ENCODE measurements around the gene KMT5B. TPM values are rescaled to one million over a fixed set of nuclear protein-coding genes. Genes with fewer than 3 reads are reported as not detected.

Gene KMT5B
- total and polyA plus RNA-seq, 2 of the 13 experiments (the other 11 are each of a cell fraction or from before 2014, with no cell fraction given) = 17.6 to 23.7 TPM

- DNase-seq (ENCODE audit: low spot score) (peak; percentile 90), FAIRE-seq (no peak), ATAC-seq (peak; percentile 84)
- ChIA-PET POLR2A (interaction anchor here (0.7 to 7.6 kb wide), 14 partner anchors 10 to 171 kb away, joined by 3 to 196 read pairs (median 10); partner anchors contain the start of genes ALDH3B1 and TCIRG1), CTCF (ENCODE audit: low intra/inter-chr PET ratio, low total read pairs) (no interaction called here)
- Histone ChIP-seq H3K4me1 (ENCODE audit: insufficient read depth, low read length) (peaks cover 67% of the 10 kb centered on the region), H3K9me3 (ENCODE audit: low read length) (peaks cover 12% of the 10 kb centered on the region; the same call in 1 of the 2 replicates), H3K9ac (ENCODE audit: insufficient read depth, low read depth, low read length) (peak overlapping the region; percentile 84), H3K79me2 (ENCODE audit: insufficient read depth, low read length) (peaks cover 3% of the 10 kb centered on the region), H3K4me3 (replicated peaks in 1 of 3; ENCODE audit: insufficient read depth in 1 of 3, low read depth in 2 of 3, low read length in 3 of 3) (peak overlapping the region; percentile 59 to 78 (median 62)), H3K4me2 (ENCODE audit: low read depth, low read length) (peak overlapping the region; percentile 99), H3K27me3 (ENCODE audit: control insufficient read depth in 1 of 2, insufficient read depth in 2 of 2, low read length in 2 of 2) (no peaks in the 10 kb centered on the region), H2AFZ (ENCODE audit: low read length) (no peak overlapping the region), H3K27ac (ENCODE audit: extremely low read length, insufficient read depth, low read length) (peak overlapping the region; percentile 99), H4K20me1 (ENCODE audit: insufficient read depth, low read length) (no peaks in the 10 kb centered on the region), H3K36me3 (replicated peaks in 1 of 2; ENCODE audit: control insufficient read depth in 1 of 2, insufficient read depth in 2 of 2, low read length in 2 of 2) (no peaks in the 10 kb centered on the region)
- WGBS (ENCODE audit: low lambda C conversion rate) = 3% methylated on average over 4 of the region's 48 CpGs
- BruUV-seq (replicated peaks) = TSS peak; percentile 85
- intact Hi-C loops (cut with micrococcal nuclease; ENCODE audit: unreplicated experiment) = loop anchor here (2.0 kb wide), 1 partner anchor 19 kb away; no protein-coding TSS in a partner anchor
- in situ Hi-C loops (cut with HindIII; ENCODE audit: extremely low pct_ligation_motif_present, low pct_unique_long_range_greater_than_20kb) = no loop called here
- TF ChIP-seq MAX (IDR thresholded peaks at IDR 0.05) (peak; percentile 54), ZNF768 (CRISPR knock-in tag; IDR thresholded peaks at IDR 0.05) (peak; percentile 52; the same call in 1 of the 2 replicates), RFXAP (CRISPR knock-in tag; IDR thresholded peaks at IDR 0.05; ENCODE audit: borderline replicate concordance) (peak; percentile 3; the same call in 1 of the 2 replicates), TFDP1 (CRISPR knock-in tag; IDR thresholded peaks at IDR 0.05; ENCODE audit: borderline replicate concordance) (0 out of 2 replicates have a peak, but pooled peaks have one; percentile 16), REPIN1 (CRISPR knock-in tag; IDR thresholded peaks at IDR 0.05; ENCODE audit: borderline replicate concordance, low read depth) (peak; percentile 4; the same call in 1 of the 2 replicates), CCAR2 (optimal IDR thresholded peaks at IDR 0.05; ENCODE audit: low read depth, low read length) (no peak), GMEB2 (CRISPR knock-in tag; IDR thresholded peaks at IDR 0.05; ENCODE audit: low read depth) (no peak), ERF (CRISPR knock-in tag; IDR thresholded peaks at IDR 0.05) (peak; percentile 42), ZFP91 (CRISPR knock-in tag; IDR thresholded peaks at IDR 0.05; ENCODE audit: borderline replicate concordance) (peak; percentile 40; the same call in 1 of the 2 replicates), CHCHD3 (CRISPR knock-in tag; IDR thresholded peaks at IDR 0.05) (0 out of 2 replicates have a peak, but pooled peaks have one; percentile 39)
- TF ChIP-seq, protein P1, sequence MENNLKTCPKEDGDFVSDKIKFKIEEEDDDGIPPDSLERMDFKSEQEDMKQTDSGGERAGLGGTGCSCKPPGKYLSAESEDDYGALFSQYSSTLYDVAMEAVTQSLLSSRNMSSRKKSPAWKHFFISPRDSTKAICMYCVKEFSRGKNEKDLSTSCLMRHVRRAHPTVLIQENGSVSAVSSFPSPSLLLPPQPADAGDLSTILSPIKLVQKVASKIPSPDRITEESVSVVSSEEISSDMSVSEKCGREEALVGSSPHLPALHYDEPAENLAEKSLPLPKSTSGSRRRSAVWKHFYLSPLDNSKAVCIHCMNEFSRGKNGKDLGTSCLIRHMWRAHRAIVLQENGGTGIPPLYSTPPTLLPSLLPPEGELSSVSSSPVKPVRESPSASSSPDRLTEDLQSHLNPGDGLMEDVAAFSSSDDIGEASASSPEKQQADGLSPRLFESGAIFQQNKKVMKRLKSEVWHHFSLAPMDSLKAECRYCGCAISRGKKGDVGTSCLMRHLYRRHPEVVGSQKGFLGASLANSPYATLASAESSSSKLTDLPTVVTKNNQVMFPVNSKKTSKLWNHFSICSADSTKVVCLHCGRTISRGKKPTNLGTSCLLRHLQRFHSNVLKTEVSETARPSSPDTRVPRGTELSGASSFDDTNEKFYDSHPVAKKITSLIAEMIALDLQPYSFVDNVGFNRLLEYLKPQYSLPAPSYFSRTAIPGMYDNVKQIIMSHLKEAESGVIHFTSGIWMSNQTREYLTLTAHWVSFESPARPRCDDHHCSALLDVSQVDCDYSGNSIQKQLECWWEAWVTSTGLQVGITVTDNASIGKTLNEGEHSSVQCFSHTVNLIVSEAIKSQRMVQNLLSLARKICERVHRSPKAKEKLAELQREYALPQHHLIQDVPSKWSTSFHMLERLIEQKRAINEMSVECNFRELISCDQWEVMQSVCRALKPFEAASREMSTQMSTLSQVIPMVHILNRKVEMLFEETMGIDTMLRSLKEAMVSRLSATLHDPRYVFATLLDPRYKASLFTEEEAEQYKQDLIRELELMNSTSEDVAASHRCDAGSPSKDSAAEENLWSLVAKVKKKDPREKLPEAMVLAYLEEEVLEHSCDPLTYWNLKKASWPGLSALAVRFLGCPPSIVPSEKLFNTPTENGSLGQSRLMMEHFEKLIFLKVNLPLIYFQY (CRISPR knock-in tag; IDR thresholded peaks at IDR 0.05; ENCODE audit: borderline replicate concordance) = 0 out of 2 replicates have a peak, but pooled peaks have one; percentile 24
Measured at GRCh38 chr11:68127714-68128681, 85.1 kb downstream of the KMT5B start.

Measured in HepG2 (cell line).